ENCODE results near the gene PMIS2.

The PMIS2 gene

DNA sequence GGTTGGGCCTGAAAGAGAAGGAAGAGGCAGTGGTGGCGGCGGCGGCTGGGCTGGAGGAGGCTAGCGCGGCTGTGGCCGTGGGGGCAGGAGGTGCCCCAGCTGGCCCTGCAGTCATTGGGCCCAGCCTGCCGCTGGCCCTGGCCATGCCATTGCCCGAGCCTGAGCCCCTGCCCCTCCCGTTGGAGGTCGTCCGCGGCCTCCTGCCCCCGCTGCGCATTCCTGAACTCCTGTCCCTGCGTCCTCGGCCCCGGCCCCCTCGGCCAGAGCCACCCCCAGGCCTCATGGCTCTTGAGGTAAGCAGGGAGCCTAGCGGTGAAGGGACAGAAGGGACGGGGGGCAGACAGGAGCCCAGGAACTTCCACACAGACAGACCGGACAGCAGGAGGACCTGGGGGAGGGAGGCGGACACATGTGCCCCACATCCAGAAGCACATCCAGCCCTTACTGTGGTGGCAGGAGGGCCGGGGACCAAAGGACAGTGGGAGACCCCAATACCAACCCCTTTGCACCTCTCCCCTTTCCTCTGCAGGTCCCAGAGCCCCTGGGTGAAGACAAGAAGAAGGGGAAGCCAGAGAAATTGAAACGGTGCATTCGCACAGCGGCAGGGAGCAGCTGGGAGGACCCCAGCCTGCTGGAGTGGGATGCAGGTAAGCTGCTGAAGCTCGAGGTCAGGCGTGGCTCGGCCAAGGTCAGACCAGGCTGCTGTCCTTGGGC, 47.9 kb downstream of the PMIS2 start:
- no peak for DNase-seq (ENCODE audit: low read depth)

GRCh38 chr19:35636651-35637050, 50.7 kb downstream of the PMIS2 start:
- no peak for DNase-seq (ENCODE audit: low read depth)

All from stimulated activated CD8-positive, alpha-beta memory T cell treated with anti-CD3 and anti-CD28 coated beads, Interleukin-7, amount 100 ng/mL, for 24 hours (primary cell).